K562 (cell line): ENCODE measurements around the gene ACER3. TPM values are rescaled to one million over a fixed set of nuclear protein-coding genes. Genes with fewer than 3 reads are reported as not detected.

ENCODE experiments used
- ATAC-seq: fragments of 200-7000 bp; cut with Tn5 transposase; 3 replicates; pipeline ENCODE4 v1.9.1; 2020; ENCODE audit warnings: moderate library complexity
- BruUV-seq: library from RNA; stranded (reverse); fragments of 400-500 nt; replicated peaks from 2 replicates; lab custom pipeline; 2021; lab: Mats Ljungman, UMichigan
- CTCF ChIA-PET: fragments of 300-600 bp; formaldehyde crosslinking; extraction: SDS; loops from one replicate; lab custom pipeline; 2021; ENCODE audit warnings: low intra/inter-chr PET ratio; lab: Yijun Ruan, JAX
- POLR2A ChIA-PET: fragments of 300-600, 350-650 bp; sonication (Branson Sonifier 250); formaldehyde crosslinking; extraction: SDS; loops from one replicate; lab custom pipeline; 2021; ENCODE audit warnings: antibody characterized with exemption, inconsistent platforms; lab: Yijun Ruan, JAX
- DNase-seq, 4 experiments: peaks; one replicate each; pipeline versions ENCODE4 v3.0.0 to v3.0.0-alpha.2; 2011 to 2018; ENCODE audit warnings: low spot score in 3 of 4, mixed read lengths in 3 of 4; ENCODE audit errors: extremely low read depth in 1 of 4
- FAIRE-seq: peaks from 2 replicates; lab custom pipeline; 2011; peaks lifted over from hg19 to GRCh38; lab: Jason Lieb, UNC
- H2AFZ ChIP-seq: 2 replicates; pipeline ENCODE4 v1.6.0; 2011; ENCODE audit warnings: low read depth, low read length, control low read depth, inconsistent platforms
- H3K27ac ChIP-seq: fragments of 200-600 bp; 3 replicates; pipeline ENCODE4 v1.8.0; 2011; ENCODE audit warnings: low read depth, mild to moderate bottlenecking, control low read depth, inconsistent platforms, low read length, moderate library complexity, mixed read lengths; ENCODE audit errors: extremely low read depth
- H3K27me3 ChIP-seq, 2 experiments: fragments of 300-600 bp in 1 of 2; 2 replicates in 1 of 2; 3 replicates in 1 of 2; pipeline versions ENCODE4 v1.6.0 to v1.8.0; 2011; ENCODE audit warnings: inconsistent platforms in 2 of 2, low read length in 2 of 2, mild to moderate bottlenecking in 1 of 2, mixed read lengths in 1 of 2, moderate library complexity in 1 of 2; ENCODE audit not compliant: control insufficient read depth in 2 of 2, insufficient read depth in 2 of 2
- H3K36me3 ChIP-seq: fragments of 300-600 bp; 3 replicates; pipeline ENCODE4 v1.8.0; 2011; ENCODE audit warnings: mild to moderate bottlenecking, low read length, inconsistent platforms; ENCODE audit not compliant: control insufficient read depth, insufficient read depth
- H3K4me1 ChIP-seq, 2 experiments: fragments of 200-600 bp in 1 of 2; replicated peaks in 1 of 2; 2 replicates in 1 of 2; 3 replicates in 1 of 2; pipeline versions ENCODE4 v1.5.1 to v1.8.0; 2011; ENCODE audit warnings: inconsistent platforms in 2 of 2, low read length in 2 of 2, mild to moderate bottlenecking in 1 of 2, mixed read lengths in 1 of 2, moderate library complexity in 1 of 2; ENCODE audit not compliant: control insufficient read depth in 2 of 2, insufficient read depth in 2 of 2
- H3K4me2 ChIP-seq: 2 replicates; pipeline ENCODE4 v1.6.1; 2011; ENCODE audit warnings: low read length, control low read depth, inconsistent platforms, mixed read lengths; ENCODE audit not compliant: insufficient read depth
- H3K4me3 ChIP-seq: fragments of 200-600 bp; sonication (generic), shearing (Covaris generic); 2 replicates; pipeline ENCODE4 v1.5.1; 2016; ENCODE audit warnings: control low read depth, inconsistent platforms
- H3K79me2 ChIP-seq: fragments of 200-600 bp; 3 replicates; pipeline ENCODE4 v1.8.0; 2011; ENCODE audit warnings: low read length, inconsistent platforms; ENCODE audit not compliant: control insufficient read depth, insufficient read depth
- H3K9ac ChIP-seq, 2 experiments: 2 replicates each; pipeline versions ENCODE4 v1.6.0 to v1.6.1; 2011; ENCODE audit warnings: low read depth in 2 of 2, low read length in 2 of 2, control low read depth in 1 of 2, inconsistent platforms in 1 of 2, mild to moderate bottlenecking in 1 of 2, mixed read lengths in 1 of 2; ENCODE audit not compliant: insufficient read depth in 1 of 2
- H3K9me1 ChIP-seq: one replicate; pipeline ENCODE4 v1.6.0; 2011; ENCODE audit warnings: inconsistent platforms, mild to moderate bottlenecking, low read length, moderate library complexity; ENCODE audit not compliant: control insufficient read depth, insufficient read depth
- H3K9me3 ChIP-seq: replicated peaks from 2 replicates; pipeline ENCODE4 v1.5.1; 2011; ENCODE audit warnings: low read depth, low read length, inconsistent platforms; ENCODE audit not compliant: control insufficient read depth, insufficient read depth
- H4K20me1 ChIP-seq: replicated peaks from 2 replicates; pipeline ENCODE4 v1.6.1; 2011; ENCODE audit warnings: low read length, inconsistent platforms, mixed read lengths; ENCODE audit not compliant: control insufficient read depth, insufficient read depth
- ARID1B ChIP-seq: fragments of 450-650 bp; IDR thresholded peaks from 2 replicates; pipeline ENCODE4 v1.6.1; 2016; ENCODE audit warnings: antibody characterized with exemption, mild to moderate bottlenecking, inconsistent platforms
- BDP1 ChIP-seq: IDR thresholded peaks from 3 replicates; pipeline ENCODE4 v1.6.1; 2011; ENCODE audit not compliant: insufficient read length, insufficient read depth
- CSDE1 ChIP-seq, 2 experiments: fragments of 450-650 bp; IDR thresholded peaks; 2 replicates each; pipeline ENCODE4 v1.6.1; 2016; ENCODE audit warnings: mild to moderate bottlenecking in 1 of 2
- CTCF ChIP-seq, 3 experiments: IDR thresholded peaks in 2 of 3; conservative IDR thresholded peaks in 1 of 3; 2 replicates each; pipeline ENCODE4 v1.5.1; 2011 to 2012; ENCODE audit warnings: low read length in 3 of 3, mild to moderate bottlenecking in 3 of 3, control low read depth in 2 of 3, improper control_type of control experiment in 1 of 3, inconsistent platforms in 1 of 3, low read depth in 1 of 3, mixed read lengths in 1 of 3, moderate library complexity in 1 of 3; ENCODE audit not compliant: insufficient read depth in 2 of 3
- DMBX1 ChIP-seq: fragments of 250-450 bp; sonication (Bioruptor Pico); IDR thresholded peaks from 2 replicates; pipeline ENCODE4 v1.8.0; 2022; ENCODE audit warnings: inconsistent platforms, mild to moderate bottlenecking, moderate library complexity, borderline replicate concordance
- EGR1 ChIP-seq: fragments of 450-650 bp; conservative IDR thresholded peaks from 2 replicates; pipeline ENCODE4 v1.6.1; 2017; ENCODE audit warnings: mild to moderate bottlenecking
- FOS ChIP-seq: IDR thresholded peaks from 3 replicates; pipeline ENCODE4 v1.6.1; 2011; ENCODE audit not compliant: insufficient read length; ENCODE audit errors: extremely low read depth
- FOXA1 ChIP-seq: fragments of 450-650 bp; IDR thresholded peaks from 2 replicates; pipeline ENCODE4 v1.6.1; 2016; ENCODE audit warnings: mild to moderate bottlenecking, borderline replicate concordance
- HMG20A ChIP-seq: fragments of 450-650 bp; formaldehyde crosslinking; conservative IDR thresholded peaks from 2 replicates; pipeline ENCODE4 v1.4.0; 2020; ENCODE audit warnings: mild to moderate bottlenecking, mixed read lengths
- NFXL1 ChIP-seq: fragments of 450-650 bp; formaldehyde crosslinking; IDR thresholded peaks from 2 replicates; pipeline ENCODE4 v1.4.0; 2021; ENCODE audit warnings: mild to moderate bottlenecking
- RHOXF2B ChIP-seq: fragments of 250-450 bp; sonication (Bioruptor Pico); conservative IDR thresholded peaks from 2 replicates; pipeline ENCODE4 v1.5.1; 2021
- SOX6 ChIP-seq: fragments of 450-650 bp; IDR thresholded peaks from 2 replicates; pipeline ENCODE4 v1.6.1; 2014; ENCODE audit warnings: mild to moderate bottlenecking
- TFAP4 ChIP-seq: sonication (generic); formaldehyde crosslinking; IDR thresholded peaks from 2 replicates; pipeline ENCODE4 v1.8.0; 2022; ENCODE audit warnings: missing genetic modification reagents, mild to moderate bottlenecking, moderate library complexity, borderline replicate concordance
- ZNF347 ChIP-seq: fragments of 450-650 bp; formaldehyde crosslinking; IDR thresholded peaks from 2 replicates; pipeline ENCODE4 v1.4.0; 2020; ENCODE audit warnings: low read depth, mild to moderate bottlenecking, moderate library complexity
- WGBS: fragments of 100-300 bp; shearing (Covaris generic); methylation state at CpG from one replicate; pipeline ENCODE4 v1.1.6; 2016; ENCODE audit warnings: low coverage, mixed read lengths; ENCODE audit not compliant: insufficient coverage; ENCODE audit errors: missing lambda C conversion rate; 5-methylcytosine and 5-hydroxymethylcytosine counted together
- in situ Hi-C: fragments of 300-500 bp; cut with MboI; formaldehyde crosslinking; loops from 4 replicates; pipeline ENCODE4 v1.15.0; 2018; ENCODE audit warnings: inconsistent platforms, mixed read lengths
- intact Hi-C: fragments of 100-400 bp; cut with micrococcal nuclease; formaldehyde crosslinking; loops from 2 replicates; pipeline ENCODE4 v1.14.2; 2022
- polyA plus RNA-seq, 8 experiments: library from polyadenylated mRNA; depleted of rRNA in 4 of 8; stranded (reverse) in 5 of 8; unstranded in 3 of 8; fragments of >200 nt; fragmentation: Nextera tagmentation in 2 of 8; fragmentation: Illumina TruSeq in 1 of 8; extraction: Ambion mirVana in 2 of 8; extraction: Trizol in 1 of 8; gene quantifications; 2 replicates each; pipeline versions ENCODE4 v1.2.1 to v1.2.3, GENCODE V29; 2011 to 2014; ENCODE audit warnings: inconsistent platforms in 1 of 8, missing spikeins in 1 of 8
- total RNA-seq, 7 experiments: library from RNA; depleted of rRNA in 6 of 7; stranded (reverse); fragments of >200 nt in 6 of 7; fragmentation: Illumina TruSeq in 2 of 7; extraction: Trizol in 2 of 7; gene quantifications; 2 replicates each; pipeline versions ENCODE4 v1.2.1 to v1.2.3, GENCODE V29; 2011 to 2021; ENCODE audit warnings: low replicate concordance in 1 of 7

ACER3 gene
- total and polyA plus RNA-seq, 9 of the 15 experiments (the other 6 are each of a cell fraction or from before 2014, with no cell fraction given), result 2.0 to 23.8 (median 9.5) TPM

- Histone ChIP-seq H4K20me1 (no peaks in the 10 kb centered on the region), H3K4me1 (no peaks in the 10 kb centered on the region), H3K9ac (no peak overlapping the region), H3K9me3 (no peaks in the 10 kb centered on the region), H3K4me3 (no peak overlapping the region), H3K27ac (no peak overlapping the region), H3K36me3 (no peaks in the 10 kb centered on the region; the same call in 2 of the 3 replicates), H3K4me2 (no peak overlapping the region), H2AFZ (no peak overlapping the region), H3K27me3 (no peaks in the 10 kb centered on the region), H3K9me1 (no peaks in the 10 kb centered on the region), H3K79me2 (no peaks in the 10 kb centered on the region)
- ChIA-PET POLR2A (no interaction called here), CTCF (no interaction called here)
- in situ Hi-C loops (no loop called here), intact Hi-C loops (no loop called here)
- TF ChIP-seq BDP1 (no peak), FOS (no peak), TFAP4 (no peak), SOX6 (no peak), HMG20A (CRISPR knock-in tag) (no peak), NFXL1 (no peak), CSDE1 (IDR thresholded peaks at IDR 0.05) (no peak), FOXA1 (no peak), EGR1 (no peak), ZNF347 (CRISPR knock-in tag) (no peak), DMBX1 (CRISPR knock-in tag) (no peak), ARID1B (no peak), CTCF (IDR thresholded peaks at IDR 0.05 in 2 of 3, conservative IDR thresholded peaks at IDR 0.05 in 1 of 3; ENCODE audit: insufficient read depth in 2 of 3, low read depth in 1 of 3, low read length in 3 of 3) (no peak), RHOXF2B (CRISPR knock-in tag) (no peak)
- WGBS, result 80% methylated on average over 2 of the region's 2 CpGs
- BruUV-seq, result no TSS peak
- no peak for ATAC-seq
- DNase-seq, result no peak
- FAIRE-seq, result no peak
Measured at GRCh38 chr11:77002776-77003175, 142.1 kb downstream of the ACER3 start.
